GM19193 (cell line): Measurements from ENCODE around the gene ZNF593OS.
A peak's percentile ranks its signal among the peaks of the same experiment; 100 is the strongest.

ENCODE experiments used
- POLR2A ChIP-seq: IDR thresholded peaks from 4 replicates; pipeline ENCODE4 v1.6.1; 2011; ENCODE audit not compliant: insufficient read depth, insufficient read length; ENCODE audit errors: extremely low read depth

Gene ZNF593OS

DNA sequence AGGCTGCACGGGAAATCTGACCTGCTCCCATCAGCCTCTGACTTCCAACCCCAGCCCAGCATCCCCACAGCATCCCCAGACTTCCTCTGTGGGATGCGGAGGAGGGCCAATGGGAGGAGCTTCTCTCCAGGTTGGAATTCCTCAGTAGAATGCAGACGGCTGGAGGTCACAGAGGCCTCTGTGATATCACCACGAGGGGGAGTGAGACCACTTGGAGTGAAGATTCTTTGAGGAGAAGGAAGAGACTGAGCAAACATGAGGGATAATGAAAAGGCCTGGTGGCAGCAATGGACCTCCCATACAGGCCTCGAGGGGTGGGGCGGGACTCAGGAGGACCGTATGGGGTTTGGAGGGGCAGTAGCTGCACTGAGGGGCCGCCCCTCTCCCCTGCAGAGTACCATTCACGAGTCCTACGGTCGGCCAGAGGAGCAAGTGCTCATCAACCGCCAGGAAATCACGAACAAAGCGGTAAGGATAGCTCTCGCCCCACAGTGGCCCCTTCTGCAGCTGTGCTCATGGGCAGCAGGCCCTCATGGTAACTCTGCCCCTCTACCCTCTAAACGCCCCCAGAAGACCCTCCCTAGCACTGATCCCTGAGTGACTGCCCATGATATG lies 18.8 kb upstream of the ZNF593OS start, which contains the start of gene CATSPER4:
Gene CATSPER4, plus strand, starts transcription at position 230 of the 615 bp plus-strand sequence. Its CDS starts 26 bp downstream, at position 256.
- no peak for TF ChIP-seq POLR2A

GRCh38 chr1:26189751-26190275 lies 18.2 kb upstream of the ZNF593OS start:
- no peak for TF ChIP-seq POLR2A

- no peak for TF ChIP-seq POLR2A
These were observed 17.7 kb upstream of the ZNF593OS start for GRCh38 chr1:26189331-26189730.

GRCh38 chr1:26188477-26188876 lies 16.8 kb upstream of the ZNF593OS start:
- no peak for TF ChIP-seq POLR2A

DNA sequence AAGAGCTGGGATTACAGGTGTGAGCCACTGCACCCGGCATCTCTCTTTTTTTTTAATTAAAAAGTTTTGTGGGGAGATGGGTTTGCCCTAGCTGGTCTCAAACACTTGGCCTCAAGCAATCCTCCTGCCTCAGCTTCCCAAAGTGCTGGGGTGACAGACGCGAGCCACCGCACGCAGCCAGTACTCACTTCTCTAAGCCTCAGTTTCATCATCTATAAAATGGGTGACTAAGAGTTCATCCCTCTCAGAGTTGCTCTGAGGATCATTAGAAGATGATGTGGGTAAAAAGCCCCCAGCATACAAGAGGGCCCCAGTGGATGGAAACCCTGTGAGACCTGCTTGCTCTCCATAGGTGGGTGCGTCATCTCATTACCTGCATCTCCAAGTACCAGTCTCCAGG lies 16.2 kb upstream of the ZNF593OS start:
- TF ChIP-seq POLR2A = no peak

- TF ChIP-seq POLR2A = no peak
These were observed 13.3 kb upstream of the ZNF593OS start for GRCh38 chr1:26184883-26185282.

DNA sequence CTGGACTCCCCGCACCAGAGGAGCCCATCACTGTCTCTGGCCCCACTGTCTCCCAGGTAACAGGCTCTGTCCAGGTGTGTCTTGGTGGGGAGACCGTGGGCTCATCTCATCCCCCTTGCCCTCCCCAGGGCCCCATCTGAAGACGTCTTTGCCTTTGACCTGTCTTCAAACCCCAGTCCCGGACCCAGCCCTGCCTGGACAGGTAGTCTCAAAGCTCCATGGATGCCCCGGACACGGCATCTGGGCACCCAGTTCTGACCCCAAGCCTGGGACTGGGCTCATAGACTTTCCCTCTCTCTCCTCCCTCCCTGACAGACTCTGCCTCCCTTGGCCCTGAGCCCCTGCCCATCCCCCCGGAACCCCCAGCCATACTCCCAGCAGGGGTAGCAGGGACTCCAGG lies 12.5 kb upstream of the ZNF593OS start:
- no peak for TF ChIP-seq POLR2A

- no peak for TF ChIP-seq POLR2A
These were observed 10.7 kb upstream of the ZNF593OS start for GRCh38 chr1:26182383-26182696.

DNA sequence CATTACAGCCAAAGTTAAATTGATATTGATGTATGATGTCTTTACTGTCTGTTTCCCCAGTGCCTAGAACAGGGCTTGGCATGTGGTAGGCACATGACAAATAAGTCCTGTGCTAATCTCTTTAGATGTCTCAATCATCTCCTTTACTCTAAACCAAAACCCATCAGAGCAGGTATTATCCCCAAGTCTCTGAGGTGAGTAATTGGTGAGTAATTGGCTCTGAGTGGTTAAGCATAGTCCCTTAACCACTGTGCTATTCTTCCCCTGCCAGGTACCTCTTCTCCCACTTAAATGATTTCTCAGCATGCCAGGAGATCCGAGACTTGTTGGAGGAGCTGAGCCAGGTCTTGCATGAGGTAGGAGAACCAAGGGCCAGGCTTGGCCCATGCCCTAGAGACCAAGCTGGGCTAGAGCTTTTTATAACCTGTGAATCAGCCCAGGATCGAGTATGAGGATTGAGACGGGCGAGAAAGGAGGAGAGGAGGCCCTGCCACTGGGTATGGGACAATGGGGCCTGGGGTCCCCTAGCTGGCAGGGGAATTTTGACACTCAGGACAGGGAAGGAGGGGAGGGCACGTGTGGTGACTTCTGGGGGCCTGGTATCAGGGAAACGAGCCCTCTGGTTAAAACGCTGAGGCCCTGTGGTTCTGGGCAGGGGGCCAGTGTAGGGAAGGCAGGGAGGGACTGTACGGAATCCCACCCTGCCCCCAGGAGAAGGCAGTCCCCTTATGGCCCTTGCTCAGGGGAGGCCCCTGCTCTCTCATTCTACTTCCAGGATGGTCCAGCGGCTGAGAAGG lies 10.2 kb upstream of the ZNF593OS start:
- TF ChIP-seq POLR2A = no peak

GRCh38 chr1:26180010-26180506 lies 8.4 kb upstream of the ZNF593OS start:
- no peak for TF ChIP-seq POLR2A

GRCh38 chr1:26177182-26177684 lies 5.6 kb upstream of the ZNF593OS start, which contains the start of gene CNKSR1:
Gene CNKSR1 (plus strand): TSS chr1:26177491. CDS start chr1:26177548, 57 bp downstream.
- TF ChIP-seq POLR2A = no peak

DNA sequence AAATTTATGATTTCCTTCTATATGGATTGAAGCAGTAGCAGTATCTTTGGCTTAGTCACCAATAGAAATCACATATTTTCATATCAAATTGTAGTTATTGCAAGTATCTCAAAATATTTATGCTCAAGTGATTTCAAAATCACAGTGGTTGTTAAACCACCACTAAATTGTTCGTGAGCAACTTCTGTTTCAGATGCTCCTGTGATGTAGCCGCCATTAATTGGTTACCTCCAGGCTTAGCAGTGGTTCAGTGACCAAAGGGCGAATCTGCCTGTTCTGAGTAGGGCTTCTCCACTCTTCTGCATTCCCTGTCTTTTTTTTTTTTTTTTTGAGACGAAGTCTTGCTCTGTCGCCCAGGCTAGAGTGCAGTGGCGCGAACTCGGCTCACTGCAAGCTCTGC lies 3.7 kb upstream of the ZNF593OS start:
- no peak for TF ChIP-seq POLR2A

DNA sequence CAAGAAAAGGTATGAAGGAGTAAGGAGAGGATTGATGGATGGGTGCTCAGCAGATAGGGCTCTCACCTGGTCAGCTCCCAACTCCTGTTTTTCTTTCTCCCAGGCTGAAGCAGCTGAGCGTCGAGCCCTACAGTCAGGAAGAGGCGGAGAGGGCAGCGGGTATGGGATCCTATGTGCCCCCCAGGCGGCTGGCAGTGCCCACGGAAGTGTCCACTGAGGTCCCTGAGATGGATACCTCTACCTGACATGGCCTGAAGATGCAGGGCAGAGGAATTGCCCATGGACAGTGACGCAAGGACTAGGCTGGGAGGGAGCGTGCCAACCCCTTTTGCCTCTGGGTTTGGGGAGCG lies 1.2 kb downstream of the ZNF593OS start:
- TF ChIP-seq POLR2A = no peak

DNA sequence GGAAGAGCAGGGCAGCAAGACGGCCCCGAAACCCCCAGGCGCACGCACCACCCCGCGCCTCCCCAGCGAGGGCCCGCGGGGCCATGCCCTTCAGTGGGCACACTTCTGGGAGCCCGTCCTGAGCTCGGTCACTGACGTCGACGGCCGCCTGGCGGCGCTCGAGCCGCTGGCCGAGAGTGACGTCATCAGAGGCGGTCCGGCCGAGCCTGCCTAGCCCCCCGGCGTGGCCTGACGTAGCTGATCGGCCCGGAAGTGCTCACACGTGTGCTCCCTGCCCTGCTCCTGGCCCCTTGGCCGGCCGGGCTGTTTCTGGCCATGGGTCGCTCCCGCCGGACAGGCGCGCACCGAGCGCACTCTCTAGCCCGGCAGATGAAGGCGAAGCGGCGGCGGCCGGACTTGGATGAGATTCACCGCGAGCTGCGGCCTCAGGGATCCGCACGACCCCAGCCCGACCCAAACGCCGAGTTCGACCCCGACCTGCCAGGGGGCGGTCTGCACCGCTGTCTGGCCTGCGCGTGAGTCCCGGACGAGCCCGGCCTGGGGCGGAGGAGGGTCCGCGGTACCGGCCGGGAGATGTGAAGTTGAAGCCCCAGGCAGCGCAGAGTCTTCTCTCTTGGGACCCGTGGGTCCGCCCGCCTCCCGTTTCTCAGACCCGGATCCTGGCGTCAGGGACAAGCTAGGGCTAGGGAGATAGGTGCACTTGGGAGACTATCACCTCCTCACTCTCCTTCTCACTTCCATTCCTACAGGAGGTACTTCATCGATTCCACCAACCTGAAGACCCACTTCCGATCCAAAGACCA lies 1.8 kb downstream of the ZNF593OS start, which contains the start of gene ZNF593:
Gene ZNF593, plus strand, starts transcription at position 240 of the 803 bp plus-strand sequence. Its CDS starts 76 bp downstream, at position 316.
- TF ChIP-seq POLR2A = peak; percentile 84

- no peak for TF ChIP-seq POLR2A
These were observed 2.5 kb downstream of the ZNF593OS start for GRCh38 chr1:26169198-26169554.
